Neutrophil (primary cell): ENCODE measurements around the gene UXS1.

Source experiments
- H3K27ac ChIP-seq: fragments of 200-600 bp; sonication (generic); 2 replicates; pipeline ENCODE4 v1.5.1; 2016; ENCODE audit warnings: mild to moderate bottlenecking, moderate library complexity
- H3K27me3 ChIP-seq: fragments of 200-600 bp; sonication (generic); 2 replicates; pipeline ENCODE4 v1.6.0; 2016; ENCODE audit warnings: mild to moderate bottlenecking
- H3K36me3 ChIP-seq: fragments of 200-600 bp; sonication (generic); 2 replicates; pipeline ENCODE4 v1.5.1; 2017
- H3K4me1 ChIP-seq, 2 experiments: fragments of 200-600 bp in 1 of 2; sonication (generic) in 1 of 2; 1 replicate in 1 of 2; 2 replicates in 1 of 2; pipeline versions ENCODE4 v1.5.1 to v1.6.1; 2013 to 2016; ENCODE audit warnings: low read depth in 1 of 2, low read length in 1 of 2, mild to moderate bottlenecking in 1 of 2, moderate library complexity in 1 of 2; ENCODE audit not compliant: control insufficient read depth in 1 of 2, insufficient read depth in 1 of 2
- H3K4me3 ChIP-seq, 2 experiments: fragments of 200-600 bp in 1 of 2; sonication (generic) in 1 of 2; 1 replicate in 1 of 2; 2 replicates in 1 of 2; pipeline ENCODE4 v1.5.1; 2013 to 2016; ENCODE audit warnings: low read depth in 1 of 2, low read length in 1 of 2, mild to moderate bottlenecking in 1 of 2, moderate library complexity in 1 of 2
- H3K9me3 ChIP-seq: fragments of 200-600 bp; sonication (generic); 2 replicates; pipeline ENCODE4 v1.5.1; 2016
- TF ChIP-seq, protein P1 (sequence below): fragments of 200-600 bp; sonication (generic); IDR thresholded peaks from 2 replicates; pipeline ENCODE4 v1.5.1; 2016; ENCODE audit warnings: antibody characterized with exemption

Gene UXS1

DNA sequence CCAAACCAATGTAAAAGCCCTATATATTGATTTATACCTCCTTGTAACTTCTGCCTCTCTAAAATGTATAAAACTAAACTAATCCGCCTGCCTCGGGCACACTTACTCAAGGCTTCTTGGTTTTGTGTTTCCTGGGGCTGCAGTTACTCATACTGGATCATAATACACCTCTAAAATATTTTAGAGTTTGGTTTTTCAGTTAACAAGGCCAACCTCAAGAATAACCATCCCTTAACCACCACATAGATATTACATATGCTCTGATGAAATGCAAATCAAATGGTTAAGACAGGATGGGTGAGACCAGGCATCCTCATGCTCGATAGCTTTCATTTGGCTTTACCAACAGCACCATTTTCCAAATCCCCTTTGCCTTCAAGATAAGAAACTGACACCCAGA, 46.4 kb downstream of the UXS1 start:
- no peak overlapping the region for H3K27ac ChIP-seq
- TF ChIP-seq, protein P1, sequence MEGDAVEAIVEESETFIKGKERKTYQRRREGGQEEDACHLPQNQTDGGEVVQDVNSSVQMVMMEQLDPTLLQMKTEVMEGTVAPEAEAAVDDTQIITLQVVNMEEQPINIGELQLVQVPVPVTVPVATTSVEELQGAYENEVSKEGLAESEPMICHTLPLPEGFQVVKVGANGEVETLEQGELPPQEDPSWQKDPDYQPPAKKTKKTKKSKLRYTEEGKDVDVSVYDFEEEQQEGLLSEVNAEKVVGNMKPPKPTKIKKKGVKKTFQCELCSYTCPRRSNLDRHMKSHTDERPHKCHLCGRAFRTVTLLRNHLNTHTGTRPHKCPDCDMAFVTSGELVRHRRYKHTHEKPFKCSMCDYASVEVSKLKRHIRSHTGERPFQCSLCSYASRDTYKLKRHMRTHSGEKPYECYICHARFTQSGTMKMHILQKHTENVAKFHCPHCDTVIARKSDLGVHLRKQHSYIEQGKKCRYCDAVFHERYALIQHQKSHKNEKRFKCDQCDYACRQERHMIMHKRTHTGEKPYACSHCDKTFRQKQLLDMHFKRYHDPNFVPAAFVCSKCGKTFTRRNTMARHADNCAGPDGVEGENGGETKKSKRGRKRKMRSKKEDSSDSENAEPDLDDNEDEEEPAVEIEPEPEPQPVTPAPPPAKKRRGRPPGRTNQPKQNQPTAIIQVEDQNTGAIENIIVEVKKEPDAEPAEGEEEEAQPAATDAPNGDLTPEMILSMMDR, result no peak
- no peaks in the 10 kb centered on the region for H3K27me3 ChIP-seq
- no peaks in the 10 kb centered on the region for H3K9me3 ChIP-seq
- no peak overlapping the region for H3K4me3 ChIP-seq
- H3K4me1 ChIP-seq, result no peaks in the 10 kb centered on the region
- peaks cover 33% of the 10 kb centered on the region for H3K36me3 ChIP-seq

GRCh38 chr2:106147159-106147558, 46.9 kb downstream of the UXS1 start:
- Histone ChIP-seq H3K9me3 (no peaks in the 10 kb centered on the region), H3K36me3 (peaks cover 36% of the 10 kb centered on the region), H3K4me3 (no peak overlapping the region), H3K4me1 (no peaks in the 10 kb centered on the region), H3K27ac (no peak overlapping the region), H3K27me3 (no peaks in the 10 kb centered on the region)
- TF ChIP-seq, protein P1, result no peak

DNA sequence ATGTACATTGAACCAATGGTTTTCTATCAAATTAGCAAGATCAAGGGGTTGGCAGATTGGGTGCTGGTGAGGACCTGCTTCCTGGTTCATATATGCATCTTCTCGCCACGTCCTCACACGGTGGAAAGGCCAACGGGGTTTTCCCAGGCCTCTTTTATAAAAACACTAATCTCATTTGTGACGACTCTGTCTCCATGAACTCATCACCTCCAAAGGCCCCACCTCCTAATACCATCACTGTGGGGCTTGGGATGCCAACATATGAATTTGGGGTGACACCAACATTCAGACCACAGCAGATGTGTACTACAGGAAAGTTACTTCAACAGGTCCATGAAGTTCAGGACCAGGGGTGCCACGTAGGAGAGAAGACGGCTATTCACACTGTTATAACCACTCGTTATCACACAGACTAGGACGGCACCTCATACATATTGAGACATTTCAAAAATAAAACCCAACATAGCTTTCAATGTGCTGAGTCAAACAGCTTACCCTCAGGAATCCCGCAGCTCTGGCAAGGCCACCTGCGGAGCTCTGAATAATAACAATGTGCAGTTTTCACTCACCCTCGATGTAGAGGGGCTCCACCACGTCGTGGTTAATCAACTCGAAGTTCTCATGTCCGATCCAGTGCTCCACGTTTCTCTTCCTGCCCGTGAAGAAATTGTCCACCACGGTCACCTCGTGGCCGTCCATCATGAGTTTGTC, 49.3 kb downstream of the UXS1 start:
- TF ChIP-seq, protein P1, result no peak
- Histone ChIP-seq H3K4me1 (peaks cover 3 to 7% of the 10 kb centered on the region in 2 experiments), H3K36me3 (peaks cover 27% of the 10 kb centered on the region), H3K4me3 (no peak overlapping the region), H3K9me3 (no peaks in the 10 kb centered on the region), H3K27ac (no peak overlapping the region), H3K27me3 (no peaks in the 10 kb centered on the region)

DNA sequence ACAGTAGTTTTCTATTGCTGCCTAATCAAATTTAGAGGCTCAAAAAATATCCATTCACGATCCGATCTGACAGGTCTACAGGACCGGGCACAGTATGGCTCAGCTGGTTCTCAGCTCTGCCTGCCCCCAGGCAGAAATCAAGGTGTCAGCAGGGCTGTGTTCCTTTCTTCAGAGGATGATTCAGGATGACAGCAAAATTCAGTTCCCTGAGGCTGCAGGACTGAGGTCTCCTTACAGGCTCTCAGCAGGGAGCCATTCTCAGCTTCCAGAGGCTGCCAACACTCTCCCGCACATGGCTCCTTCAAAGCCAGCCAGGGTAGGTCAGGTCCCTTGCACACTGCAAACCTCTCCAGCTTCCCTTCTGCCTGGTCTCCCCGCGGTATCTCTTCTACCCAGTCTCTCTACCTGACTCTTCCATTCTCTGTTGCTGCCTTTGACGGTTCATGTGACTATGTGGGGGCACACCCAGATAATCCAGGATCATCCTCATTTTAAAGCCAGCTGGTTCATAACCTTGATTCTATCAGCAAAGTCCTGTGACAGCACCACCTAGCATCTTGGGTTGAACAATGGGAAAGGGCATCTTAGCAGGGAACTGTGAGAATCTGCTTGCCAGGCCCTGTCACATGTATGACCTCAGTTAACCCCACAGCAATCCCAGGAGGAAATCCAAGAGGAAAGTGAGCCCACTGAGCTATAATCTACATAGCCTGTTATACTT, 50.4 kb downstream of the UXS1 start:
- Histone ChIP-seq H3K4me3 (no peak overlapping the region), H3K27me3 (no peaks in the 10 kb centered on the region), H3K9me3 (no peaks in the 10 kb centered on the region), H3K27ac (no peak overlapping the region), H3K36me3 (peaks cover 30% of the 10 kb centered on the region), H3K4me1 (peaks cover 3 to 7% of the 10 kb centered on the region in 2 experiments)
- TF ChIP-seq, protein P1, result no peak

DNA sequence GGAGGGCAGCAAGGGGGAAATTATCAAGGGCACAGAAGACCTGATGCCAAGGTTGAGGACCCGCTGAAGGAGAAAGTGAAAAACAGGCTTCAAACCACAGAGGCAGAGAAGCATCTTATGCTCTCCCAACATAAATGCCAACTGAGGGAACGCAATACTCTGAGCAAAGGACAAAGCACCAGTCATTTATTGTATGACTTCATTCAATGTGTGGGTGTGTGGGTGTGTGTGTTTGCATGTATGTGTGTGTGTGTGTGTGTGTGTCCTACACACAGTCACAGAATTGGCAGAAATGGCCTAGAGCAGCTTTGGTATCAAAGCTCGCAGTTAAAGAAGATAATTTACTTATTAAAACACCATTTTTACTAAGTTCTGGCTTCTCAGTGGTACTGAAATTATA, 51.4 kb downstream of the UXS1 start:
- Histone ChIP-seq H3K9me3 (no peaks in the 10 kb centered on the region), H3K27me3 (no peaks in the 10 kb centered on the region), H3K4me1 (peaks cover 3 to 7% of the 10 kb centered on the region in 2 experiments), H3K4me3 (no peak overlapping the region), H3K36me3 (peaks cover 37% of the 10 kb centered on the region), H3K27ac (no peak overlapping the region)
- TF ChIP-seq, protein P1, result no peak
